ENCODE measurements around the gene PPM1E. TPM values are rescaled to one million over a fixed set of nuclear protein-coding genes. Genes with fewer than 3 reads are reported as not detected.

The PPM1E gene
- total and polyA plus RNA-seq, 2 of the 8 experiments (the other 6 are each of a cell fraction or from before 2014, with no cell fraction given): 5.0 to 10.4 TPM

DNA sequence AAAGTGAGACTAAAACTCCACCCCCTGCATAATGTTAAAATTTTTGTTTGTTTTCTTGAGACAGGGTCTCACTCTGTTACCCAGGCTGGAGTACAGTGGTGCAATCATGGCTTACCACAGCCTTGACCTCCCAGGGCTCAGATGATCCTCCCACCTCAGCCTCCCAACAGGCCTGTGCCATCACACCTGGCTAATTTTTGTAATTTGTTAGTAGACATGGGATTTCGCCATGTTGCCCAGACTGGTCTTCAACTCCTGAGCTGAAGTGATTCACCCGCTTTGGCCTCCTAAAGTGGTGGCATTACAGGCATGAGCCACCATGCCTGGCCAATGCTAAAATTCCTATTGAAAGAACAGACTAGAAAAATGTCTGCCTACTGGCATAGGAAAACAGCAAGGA lies 247.2 kb downstream of the PPM1E start (continued):
- no peak for TF ChIP-seq EGR1 (IDR thresholded peaks at IDR 0.05; ENCODE audit: borderline replicate concordance, low read depth, low read length)
- no peak for TF ChIP-seq POLR2A (IDR thresholded peaks at IDR 0.05; ENCODE audit: control extremely low read depth in 1 of 2, low read depth in 2 of 2, low read length in 2 of 2)
- TF ChIP-seq, protein P1, sequence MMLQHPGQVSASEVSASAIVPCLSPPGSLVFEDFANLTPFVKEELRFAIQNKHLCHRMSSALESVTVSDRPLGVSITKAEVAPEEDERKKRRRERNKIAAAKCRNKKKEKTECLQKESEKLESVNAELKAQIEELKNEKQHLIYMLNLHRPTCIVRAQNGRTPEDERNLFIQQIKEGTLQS (IDR thresholded peaks at IDR 0.05; ENCODE audit: insufficient read depth, low read depth, low read length): no peak
- TF ChIP-seq, protein P2, sequence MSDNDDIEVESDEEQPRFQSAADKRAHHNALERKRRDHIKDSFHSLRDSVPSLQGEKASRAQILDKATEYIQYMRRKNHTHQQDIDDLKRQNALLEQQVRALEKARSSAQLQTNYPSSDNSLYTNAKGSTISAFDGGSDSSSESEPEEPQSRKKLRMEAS (IDR thresholded peaks at IDR 0.05): no peak
- no peak for TF ChIP-seq CHD1 (IDR thresholded peaks at IDR 0.05; ENCODE audit: low read depth, low read length)

Data from H1 (cell line).